ENCODE results near the gene ABAT.

The ABAT gene

DNA sequence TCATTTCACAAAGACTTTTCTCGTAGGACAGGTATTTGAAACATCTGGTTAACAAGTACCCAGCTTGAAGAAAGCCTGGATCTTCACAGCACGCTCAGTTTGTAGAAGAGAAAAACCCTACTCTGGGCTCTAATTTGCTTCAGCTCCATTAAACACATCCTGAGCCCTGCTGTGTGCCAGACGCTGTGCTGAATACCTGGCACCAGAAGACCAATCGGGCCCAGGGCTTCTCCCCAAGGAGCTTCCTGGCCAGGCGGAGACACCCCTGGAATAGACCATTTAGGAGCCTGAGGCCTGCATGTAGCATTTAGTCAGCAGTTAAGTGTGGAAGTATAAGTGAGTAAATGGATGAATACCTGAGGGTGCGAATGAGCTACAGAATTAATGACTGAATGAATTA lies 8.9 kb upstream of the ABAT start:
- TF ChIP-seq, protein P1, sequence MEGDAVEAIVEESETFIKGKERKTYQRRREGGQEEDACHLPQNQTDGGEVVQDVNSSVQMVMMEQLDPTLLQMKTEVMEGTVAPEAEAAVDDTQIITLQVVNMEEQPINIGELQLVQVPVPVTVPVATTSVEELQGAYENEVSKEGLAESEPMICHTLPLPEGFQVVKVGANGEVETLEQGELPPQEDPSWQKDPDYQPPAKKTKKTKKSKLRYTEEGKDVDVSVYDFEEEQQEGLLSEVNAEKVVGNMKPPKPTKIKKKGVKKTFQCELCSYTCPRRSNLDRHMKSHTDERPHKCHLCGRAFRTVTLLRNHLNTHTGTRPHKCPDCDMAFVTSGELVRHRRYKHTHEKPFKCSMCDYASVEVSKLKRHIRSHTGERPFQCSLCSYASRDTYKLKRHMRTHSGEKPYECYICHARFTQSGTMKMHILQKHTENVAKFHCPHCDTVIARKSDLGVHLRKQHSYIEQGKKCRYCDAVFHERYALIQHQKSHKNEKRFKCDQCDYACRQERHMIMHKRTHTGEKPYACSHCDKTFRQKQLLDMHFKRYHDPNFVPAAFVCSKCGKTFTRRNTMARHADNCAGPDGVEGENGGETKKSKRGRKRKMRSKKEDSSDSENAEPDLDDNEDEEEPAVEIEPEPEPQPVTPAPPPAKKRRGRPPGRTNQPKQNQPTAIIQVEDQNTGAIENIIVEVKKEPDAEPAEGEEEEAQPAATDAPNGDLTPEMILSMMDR (IDR thresholded peaks at IDR 0.05; ENCODE audit: borderline replicate concordance, insufficient read depth, low read depth, low read length) = no peak
- no peak overlapping the region for H3K4me3 ChIP-seq (ENCODE audit: low read depth, low read length)

DNA sequence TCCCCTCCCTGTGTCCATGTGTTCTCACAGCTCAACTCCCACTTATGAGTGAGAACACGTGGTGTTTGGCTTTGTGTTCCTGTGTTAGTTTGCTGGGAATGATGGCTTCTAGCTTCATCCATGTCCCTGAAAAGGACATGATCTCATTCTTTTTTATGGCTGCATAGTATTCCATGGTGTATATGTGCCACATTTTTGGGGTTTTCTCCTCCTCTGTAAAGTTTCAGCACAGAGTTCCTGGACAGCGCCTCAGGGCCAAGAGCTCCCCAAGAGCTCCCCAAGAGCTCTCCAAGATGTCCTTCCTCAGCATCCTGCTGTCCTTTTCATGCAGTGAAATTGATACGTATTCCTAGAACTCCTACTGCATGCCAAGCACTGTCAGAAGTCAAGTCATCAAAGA lies 6.9 kb upstream of the ABAT start:
- no peak overlapping the region for H3K4me3 ChIP-seq (ENCODE audit: low read depth, low read length)
- TF ChIP-seq, protein P1 (IDR thresholded peaks at IDR 0.05; ENCODE audit: borderline replicate concordance, insufficient read depth, low read depth, low read length) = no peak

DNA sequence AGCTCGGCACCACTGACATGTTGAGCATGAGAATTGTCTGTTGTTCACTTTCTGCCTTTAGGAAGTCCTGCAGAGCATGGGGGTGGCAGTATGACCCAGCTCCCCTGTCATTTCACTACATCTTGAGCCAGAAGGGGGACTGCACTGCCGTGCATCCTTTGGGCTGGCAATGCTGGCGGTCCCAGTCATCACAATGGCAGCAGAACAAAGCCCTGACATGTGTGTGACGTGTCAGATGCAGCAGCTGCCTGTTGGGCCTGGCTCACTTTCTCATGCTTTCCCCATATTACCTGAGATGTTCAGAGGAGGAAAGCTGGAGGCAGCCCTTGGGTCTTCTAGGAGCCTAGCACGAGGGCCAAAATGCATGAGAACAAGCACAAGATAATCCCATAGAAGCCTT lies 6.3 kb upstream of the ABAT start:
- TF ChIP-seq, protein P1 (IDR thresholded peaks at IDR 0.05; ENCODE audit: borderline replicate concordance, insufficient read depth, low read depth, low read length) = no peak
- H3K4me3 ChIP-seq (ENCODE audit: low read depth, low read length) = no peak overlapping the region

DNA sequence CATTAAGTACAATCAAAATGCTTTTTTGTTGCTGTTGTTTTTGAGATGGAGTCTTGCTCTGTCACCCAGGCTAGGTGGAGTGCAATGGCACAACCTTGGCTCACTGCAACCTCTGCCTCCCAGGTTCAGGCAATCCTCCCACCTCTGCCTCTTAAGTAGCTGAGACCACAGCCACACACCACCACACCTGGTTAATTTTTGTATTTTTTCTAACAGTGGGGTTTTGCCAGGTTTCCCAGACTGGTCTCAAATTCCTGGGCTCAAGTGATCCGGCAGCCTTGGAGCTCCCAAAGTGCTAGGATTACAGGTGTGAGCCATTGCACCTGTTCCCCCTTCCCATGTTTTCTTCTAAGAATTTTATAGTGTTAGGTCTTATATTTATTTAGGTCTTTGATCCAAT lies 4.9 kb upstream of the ABAT start:
- TF ChIP-seq, protein P1 (IDR thresholded peaks at IDR 0.05; ENCODE audit: borderline replicate concordance, insufficient read depth, low read depth, low read length) = no peak
- no peak overlapping the region for H3K4me3 ChIP-seq (ENCODE audit: low read depth, low read length)

DNA sequence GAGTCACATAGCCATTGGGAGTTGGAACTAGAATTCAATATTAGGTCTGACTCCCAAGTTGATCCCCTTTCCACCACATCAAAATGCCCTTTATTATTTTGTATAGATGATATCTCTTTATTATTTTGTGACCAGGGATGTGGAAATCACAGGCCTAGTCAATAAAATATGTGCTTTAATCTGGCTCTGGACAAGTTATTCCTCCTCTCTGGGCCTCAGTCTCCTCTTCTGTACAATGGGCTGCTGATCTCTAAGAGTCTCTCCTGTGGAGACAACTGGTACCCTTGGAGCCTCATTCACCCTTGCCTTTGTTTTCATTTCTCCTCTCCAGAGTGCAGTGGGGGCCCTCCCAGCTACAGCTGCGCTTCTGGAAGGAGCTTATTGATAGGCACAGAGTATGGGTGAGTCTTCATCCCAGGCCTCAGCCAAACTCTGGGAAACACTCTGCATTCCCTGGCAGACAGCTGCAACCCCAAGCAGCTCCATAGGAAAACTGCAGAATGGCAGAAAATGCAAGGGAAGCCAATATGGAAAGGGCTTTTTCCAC lies 4.3 kb upstream of the ABAT start:
- TF ChIP-seq, protein P1 (IDR thresholded peaks at IDR 0.05; ENCODE audit: borderline replicate concordance, insufficient read depth, low read depth, low read length) = no peak
- no peak overlapping the region for H3K4me3 ChIP-seq (ENCODE audit: low read depth, low read length)

DNA sequence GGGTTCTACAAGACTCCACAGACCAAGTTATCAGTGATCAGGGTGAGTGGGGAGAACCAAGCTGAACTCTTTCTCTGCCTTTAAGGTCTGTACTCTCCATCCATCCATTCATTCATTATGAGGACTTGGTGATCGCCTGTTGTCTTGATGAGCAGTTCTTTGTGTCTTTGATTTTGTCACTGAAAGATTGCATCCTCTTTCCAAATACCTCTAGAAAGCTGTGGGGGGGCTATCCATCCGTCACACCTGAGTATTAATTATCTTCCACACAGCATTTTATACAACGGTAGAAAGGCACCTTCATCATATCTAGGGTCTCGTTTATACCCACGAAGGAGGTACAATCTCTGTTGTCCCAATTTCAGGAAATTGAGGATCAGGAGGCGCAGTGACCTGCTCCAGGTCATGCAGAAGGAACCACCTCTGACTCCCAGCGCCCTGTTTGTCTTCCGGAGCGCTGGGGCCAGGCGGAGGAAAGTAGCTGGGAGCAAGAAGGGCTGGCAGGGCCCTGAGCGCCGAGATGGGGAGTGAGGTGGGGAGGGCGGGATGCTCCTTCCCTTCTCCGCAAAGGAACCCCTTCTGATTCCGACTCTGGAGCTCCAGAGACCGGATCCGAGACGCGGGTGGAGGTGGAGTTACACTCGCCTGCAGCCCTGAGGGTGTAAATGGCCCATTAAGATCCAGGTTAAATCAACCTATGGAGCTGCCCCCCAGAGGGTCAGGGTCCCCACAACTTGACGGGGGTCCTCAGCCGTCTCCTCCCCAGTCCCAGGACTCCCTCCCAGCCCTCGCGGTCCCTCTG lies 605 bp upstream of the ABAT start:
- peak overlapping the region; percentile 40 for H3K4me3 ChIP-seq (ENCODE audit: low read depth, low read length)
- TF ChIP-seq, protein P1 (IDR thresholded peaks at IDR 0.05; ENCODE audit: borderline replicate concordance, insufficient read depth, low read depth, low read length) = no peak

All from GM12875 (cell line).